TTC549 (cell line): ENCODE results near the gene SCAMP5.
A peak's percentile ranks its signal among the peaks of the same experiment; 100 is the strongest.

ENCODE experiments used
- FAIRE-seq: peaks from 2 replicates; lab custom pipeline; 2012; peaks lifted over from hg19 to GRCh38; lab: Jason Lieb, UNC

The SCAMP5 gene

DNA sequence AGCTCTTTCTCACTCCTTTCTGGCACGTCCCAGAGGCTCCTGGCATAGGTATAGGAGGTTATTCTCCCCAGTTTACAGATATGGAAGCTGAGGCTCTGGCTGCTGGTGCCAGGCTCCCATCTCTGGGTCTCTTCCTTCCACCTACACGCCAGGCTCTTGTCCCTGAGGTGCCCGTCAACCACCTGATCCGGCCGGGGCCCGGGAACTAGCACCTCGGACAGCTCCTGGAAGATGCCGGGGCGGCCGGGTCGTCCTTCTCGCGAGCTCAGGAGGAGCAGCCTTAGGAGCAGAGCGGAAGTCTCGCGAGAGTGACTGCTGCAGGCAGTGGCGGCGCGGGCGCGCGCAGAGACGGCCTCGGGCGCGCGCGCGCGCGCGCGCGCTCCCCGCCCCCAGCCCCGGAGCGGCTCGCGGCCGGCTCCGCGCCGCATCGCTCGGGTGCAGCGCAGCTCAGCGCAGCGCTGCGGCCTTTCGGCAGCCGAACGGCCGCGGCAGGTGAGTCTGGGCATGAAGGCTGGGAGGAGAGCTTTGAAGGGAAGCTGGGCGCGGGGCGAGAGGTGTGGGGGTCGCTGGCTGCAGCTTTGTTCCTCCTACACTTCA lies at the start of gene SCAMP5:
Gene SCAMP5 (plus strand): TSS at position 382 of the 597 bp plus-strand sequence. CDS start 16,277 bp downstream, outside the sequence.
- no peak for FAIRE-seq

- FAIRE-seq, result peak; percentile 47
Observed at GRCh38 chr15:74950078-74950908, 45.1 kb upstream of the SCAMP5 start.

GRCh38 chr15:74951006-74951405 lies 44.4 kb upstream of the SCAMP5 start:
- no peak for FAIRE-seq

DNA sequence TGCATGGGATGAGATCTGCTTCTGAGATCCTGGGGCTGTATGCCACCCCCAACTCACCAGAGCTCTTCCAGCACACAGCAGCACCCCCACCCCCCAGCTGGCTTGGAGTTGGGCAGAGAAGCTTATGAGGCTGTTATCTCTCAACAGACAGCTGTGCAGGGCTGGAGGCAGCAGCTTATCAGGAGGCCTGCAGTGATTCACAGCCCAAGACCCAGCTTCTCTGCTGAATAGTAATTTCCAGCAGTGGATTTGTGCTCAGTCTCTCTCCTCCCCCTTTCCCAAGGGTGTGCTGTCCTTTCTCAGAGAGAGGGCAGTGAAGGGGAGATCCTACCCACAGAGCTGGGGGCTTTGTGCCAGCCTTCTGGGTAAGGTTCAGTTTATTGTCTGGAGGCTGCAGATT lies 40.8 kb upstream of the SCAMP5 start:
- no peak for FAIRE-seq

DNA sequence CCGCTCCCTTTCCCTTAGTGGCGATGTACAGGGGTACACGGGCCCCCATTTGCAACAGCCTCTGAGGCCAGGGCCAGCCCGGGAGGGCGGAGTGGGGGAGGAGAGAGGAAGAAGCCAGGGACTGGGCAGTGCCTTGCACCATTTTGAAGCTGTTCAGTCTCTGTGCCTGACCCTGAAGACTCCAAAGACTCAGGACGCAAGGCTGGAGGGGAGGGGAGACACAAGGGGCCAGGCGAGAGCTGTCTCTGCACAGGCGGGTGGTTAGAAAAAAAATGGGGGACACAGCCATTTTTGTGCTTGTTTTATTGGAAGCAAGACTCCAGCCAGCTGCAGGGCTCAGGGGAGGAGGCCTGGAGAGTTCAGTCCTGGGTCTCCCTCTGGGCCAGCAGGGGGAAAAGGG lies 40.3 kb upstream of the SCAMP5 start:
- no peak for FAIRE-seq

- FAIRE-seq, result no peak
Observed at GRCh38 chr15:74955796-74956647, 39.3 kb upstream of the SCAMP5 start.

DNA sequence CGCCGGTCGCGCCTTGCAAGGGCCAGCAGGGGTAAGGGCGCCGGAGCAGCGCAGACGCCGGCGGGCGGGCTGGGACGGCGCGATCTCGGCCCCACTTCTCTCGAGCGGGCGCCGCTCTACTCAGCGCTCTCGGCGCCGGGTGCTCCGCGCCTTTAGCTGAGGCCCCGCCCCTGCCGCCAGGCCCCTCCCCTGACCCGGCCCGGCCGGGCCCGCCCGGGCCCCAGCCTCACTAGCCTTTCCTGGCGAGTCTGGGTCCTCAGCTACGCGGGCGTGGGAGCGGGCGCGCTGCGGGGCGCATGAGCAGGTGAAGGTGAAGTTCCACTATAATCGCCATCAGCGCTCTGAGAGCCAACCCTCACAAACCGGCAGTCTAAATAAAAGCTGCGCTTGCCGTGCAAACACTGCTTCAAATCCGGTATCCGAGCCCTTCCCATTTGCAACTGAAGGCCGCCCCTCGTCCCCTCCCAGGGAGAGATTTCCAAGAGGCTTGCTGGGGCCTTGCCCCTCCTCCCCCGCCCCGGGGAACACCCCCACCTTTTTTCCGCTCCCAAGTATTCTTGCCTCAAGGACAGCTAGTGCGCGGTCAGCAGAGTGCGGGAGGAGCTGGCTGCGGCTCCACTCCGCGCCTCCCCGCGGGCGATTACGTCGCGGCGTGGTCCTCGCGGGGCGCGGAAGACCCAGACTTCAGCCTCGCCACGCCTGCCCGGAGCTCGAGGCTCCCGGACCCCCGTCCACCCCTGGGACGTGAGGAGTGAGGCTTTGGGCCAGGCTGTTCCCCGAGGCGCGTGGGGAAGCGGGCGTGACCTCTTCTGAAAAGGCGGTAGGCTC lies 38.5 kb upstream of the SCAMP5 start, which contains the start of gene RPP25:
Gene RPP25 (minus strand): TSS at position 125 of the 828 bp plus-strand sequence. CDS start 189 bp downstream, outside the sequence.
- FAIRE-seq, result no peak

GRCh38 chr15:74957476-74958035 lies 37.8 kb upstream of the SCAMP5 start:
- no peak for FAIRE-seq

- FAIRE-seq, result no peak
Observed at GRCh38 chr15:74958320-74958907, 36.9 kb upstream of the SCAMP5 start.

DNA sequence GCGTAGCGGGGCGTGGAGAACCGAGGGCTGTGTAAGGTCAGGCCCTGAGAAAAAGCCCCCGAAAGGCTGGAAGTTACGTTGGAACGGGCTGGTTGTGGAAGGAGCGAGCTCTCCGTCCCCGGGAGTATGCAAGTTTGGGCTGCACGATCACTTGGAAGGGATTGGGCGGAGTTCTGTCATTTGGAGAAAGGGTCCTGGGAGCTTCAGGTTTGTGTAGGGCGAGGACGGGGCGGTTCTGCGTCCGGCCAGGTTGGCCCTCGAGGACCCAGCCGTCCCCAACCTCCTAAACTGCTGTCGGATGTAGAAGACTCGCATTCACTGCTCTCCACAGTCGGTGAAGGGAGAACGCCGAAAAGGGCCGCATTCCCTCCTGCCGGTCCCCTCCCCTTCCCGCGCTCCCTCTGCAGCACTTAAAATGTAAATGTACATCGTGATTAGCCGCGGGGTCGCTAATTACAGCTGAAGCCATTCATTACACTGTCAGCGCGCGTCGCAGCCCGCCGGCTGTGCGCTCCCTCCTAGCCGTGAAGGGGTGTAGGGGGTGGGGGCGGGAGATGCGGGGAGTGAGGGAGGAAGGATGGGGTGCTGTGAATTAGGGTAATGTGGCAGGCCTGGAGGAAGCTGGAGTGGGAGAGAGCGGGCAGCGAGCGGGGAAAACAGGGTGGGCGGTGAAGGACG lies 36.3 kb upstream of the SCAMP5 start:
- no peak for FAIRE-seq

DNA sequence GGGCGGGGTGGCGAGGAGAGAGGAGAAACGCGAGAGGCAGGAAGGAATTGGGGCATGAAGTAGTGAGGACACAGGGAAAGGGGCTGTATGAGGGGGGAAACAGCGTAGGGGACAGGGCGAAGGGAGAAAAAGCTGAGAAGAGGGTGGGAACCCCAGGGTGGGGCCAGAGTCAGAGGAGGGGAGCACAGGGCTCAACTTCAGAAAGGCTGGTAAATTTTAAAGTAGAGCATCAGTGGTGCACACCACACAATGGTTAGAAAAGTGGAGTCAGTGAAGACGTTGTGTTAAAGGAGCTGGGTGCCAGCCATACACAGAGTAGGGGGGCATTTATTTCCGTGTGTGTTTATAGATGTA lies 35.8 kb upstream of the SCAMP5 start:
- no peak for FAIRE-seq

DNA sequence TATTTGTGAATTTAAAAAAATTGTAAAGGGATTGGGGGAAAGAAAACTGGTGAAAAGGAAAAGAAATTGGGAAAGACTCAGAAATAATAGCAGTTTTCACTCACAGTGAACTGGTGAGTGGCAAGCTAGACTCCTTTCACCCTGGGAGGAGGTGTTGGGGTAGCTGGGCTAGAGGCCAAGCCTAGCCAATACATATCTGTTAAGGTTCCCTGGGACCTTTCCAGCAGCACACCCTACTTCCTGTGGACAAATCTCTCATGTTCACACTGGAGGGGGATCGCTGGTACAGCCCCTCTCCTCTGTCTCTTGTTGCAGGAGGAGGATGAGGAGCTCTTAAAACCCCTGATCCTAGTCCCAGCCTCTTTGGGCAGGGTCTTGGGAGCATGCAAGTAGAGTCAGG lies 35.1 kb upstream of the SCAMP5 start:
- no peak for FAIRE-seq

- FAIRE-seq, result no peak
Observed at GRCh38 chr15:74960995-74961588, 34.3 kb upstream of the SCAMP5 start.

GRCh38 chr15:74961616-74962015 lies 33.7 kb upstream of the SCAMP5 start:
- FAIRE-seq, result no peak

GRCh38 chr15:74962219-74962618 lies 33.1 kb upstream of the SCAMP5 start:
- FAIRE-seq, result no peak

DNA sequence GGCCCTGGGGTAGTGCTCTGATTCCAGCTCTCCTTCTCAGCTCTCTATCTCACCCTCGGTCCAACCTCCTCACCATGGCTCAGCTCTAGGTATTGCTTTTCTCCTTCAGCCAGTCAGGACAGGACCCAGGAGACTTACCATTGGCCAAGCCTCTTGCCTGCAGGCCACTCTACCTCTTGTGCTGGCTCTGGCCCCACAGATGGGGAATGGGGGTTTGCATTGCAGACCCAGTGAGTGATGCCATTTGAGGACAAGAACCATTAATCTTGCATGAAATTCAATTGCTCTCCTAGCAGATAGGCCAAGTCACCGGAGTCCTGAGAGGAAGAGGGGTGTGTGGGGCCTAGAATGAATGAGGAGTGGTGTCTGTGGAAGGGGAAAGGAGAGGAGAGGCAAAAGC lies 32.7 kb upstream of the SCAMP5 start:
- no peak for FAIRE-seq

DNA sequence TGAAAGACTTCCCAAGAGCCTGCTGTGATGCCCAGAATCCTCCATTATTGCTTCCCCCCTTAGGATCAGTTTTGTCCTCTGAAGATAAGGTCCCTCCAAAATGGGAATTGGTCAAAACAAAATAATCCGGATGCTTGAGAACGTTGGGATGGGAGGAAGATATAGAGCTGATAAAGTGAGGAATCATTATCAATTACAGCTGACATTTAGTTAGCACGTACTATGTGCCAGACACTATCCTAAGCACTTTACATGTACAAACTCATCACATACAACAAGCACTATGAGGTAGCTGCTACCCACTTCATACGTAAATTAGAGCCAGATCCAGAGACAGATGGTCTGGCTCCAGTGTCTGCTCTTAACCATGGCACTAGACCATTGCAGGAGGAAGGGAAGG lies 32.1 kb upstream of the SCAMP5 start:
- no peak for FAIRE-seq

DNA sequence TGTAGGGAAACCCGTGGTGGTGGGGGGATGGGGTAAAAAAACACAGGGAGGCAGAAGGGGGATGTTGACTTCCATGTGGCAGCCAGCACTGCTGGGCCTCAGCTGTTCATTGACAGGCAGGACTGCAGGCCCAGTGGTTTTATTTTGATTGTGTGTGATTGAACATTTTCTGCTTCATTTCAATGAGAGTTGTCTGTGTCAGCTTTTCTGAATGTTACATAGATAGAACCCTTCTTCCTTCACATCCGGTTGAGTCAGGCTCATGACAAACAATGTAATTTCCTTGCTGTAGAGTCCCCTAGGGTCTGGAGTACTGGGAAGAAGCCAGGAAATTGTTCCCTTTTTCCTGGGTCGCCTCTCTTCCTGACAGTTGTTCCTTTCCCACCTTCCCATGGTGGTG lies 30.6 kb upstream of the SCAMP5 start:
- FAIRE-seq, result no peak

GRCh38 chr15:74967670-74968069 lies 27.7 kb upstream of the SCAMP5 start:
- FAIRE-seq, result no peak

- no peak for FAIRE-seq
Observed at GRCh38 chr15:74976159-74976558, 19.2 kb upstream of the SCAMP5 start.
